ENCODE data around the gene FBXO24.
"Not testable (repeated sequence)": the region's sequence is repeated elsewhere in the genome, so short reads cannot be mapped to it uniquely, and the experiment has no call there.

Gene FBXO24, protein sequence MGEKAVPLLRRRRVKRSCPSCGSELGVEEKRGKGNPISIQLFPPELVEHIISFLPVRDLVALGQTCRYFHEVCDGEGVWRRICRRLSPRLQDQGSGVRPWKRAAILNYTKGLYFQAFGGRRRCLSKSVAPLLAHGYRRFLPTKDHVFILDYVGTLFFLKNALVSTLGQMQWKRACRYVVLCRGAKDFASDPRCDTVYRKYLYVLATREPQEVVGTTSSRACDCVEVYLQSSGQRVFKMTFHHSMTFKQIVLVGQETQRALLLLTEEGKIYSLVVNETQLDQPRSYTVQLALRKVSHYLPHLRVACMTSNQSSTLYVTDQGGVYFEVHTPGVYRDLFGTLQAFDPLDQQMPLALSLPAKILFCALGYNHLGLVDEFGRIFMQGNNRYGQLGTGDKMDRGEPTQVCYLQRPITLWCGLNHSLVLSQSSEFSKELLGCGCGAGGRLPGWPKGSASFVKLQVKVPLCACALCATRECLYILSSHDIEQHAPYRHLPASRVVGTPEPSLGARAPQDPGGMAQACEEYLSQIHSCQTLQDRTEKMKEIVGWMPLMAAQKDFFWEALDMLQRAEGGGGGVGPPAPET

GRCh38 chr7:100586266-100587025 lies at the start of gene FBXO24:
TSS of gene FBXO24 (plus strand) at chr7:100586328. CDS start at chr7:100586626, 298 bp downstream.
- DNase-seq = peak; percentile 100

- DNase-seq = not testable (repeated sequence)
Measured at GRCh38 chr7:100536695-100537094, 49.4 kb upstream of the FBXO24 start.

DNA sequence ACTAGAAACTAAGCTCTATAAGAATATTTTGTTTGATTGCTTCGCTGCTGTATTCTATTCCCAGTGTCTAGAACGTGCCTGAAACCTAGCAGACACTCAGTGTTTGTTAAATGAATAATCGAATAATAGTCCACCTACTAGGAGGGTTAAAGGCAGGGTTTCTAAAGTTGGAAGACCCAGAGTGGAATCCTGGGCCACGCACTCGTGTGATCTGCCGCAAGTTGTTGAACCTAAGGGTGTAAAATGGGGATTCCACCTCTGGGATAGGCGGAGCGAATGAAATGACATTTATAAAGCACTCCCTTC lies 47.8 kb upstream of the FBXO24 start:
- DNase-seq = no peak

DNA sequence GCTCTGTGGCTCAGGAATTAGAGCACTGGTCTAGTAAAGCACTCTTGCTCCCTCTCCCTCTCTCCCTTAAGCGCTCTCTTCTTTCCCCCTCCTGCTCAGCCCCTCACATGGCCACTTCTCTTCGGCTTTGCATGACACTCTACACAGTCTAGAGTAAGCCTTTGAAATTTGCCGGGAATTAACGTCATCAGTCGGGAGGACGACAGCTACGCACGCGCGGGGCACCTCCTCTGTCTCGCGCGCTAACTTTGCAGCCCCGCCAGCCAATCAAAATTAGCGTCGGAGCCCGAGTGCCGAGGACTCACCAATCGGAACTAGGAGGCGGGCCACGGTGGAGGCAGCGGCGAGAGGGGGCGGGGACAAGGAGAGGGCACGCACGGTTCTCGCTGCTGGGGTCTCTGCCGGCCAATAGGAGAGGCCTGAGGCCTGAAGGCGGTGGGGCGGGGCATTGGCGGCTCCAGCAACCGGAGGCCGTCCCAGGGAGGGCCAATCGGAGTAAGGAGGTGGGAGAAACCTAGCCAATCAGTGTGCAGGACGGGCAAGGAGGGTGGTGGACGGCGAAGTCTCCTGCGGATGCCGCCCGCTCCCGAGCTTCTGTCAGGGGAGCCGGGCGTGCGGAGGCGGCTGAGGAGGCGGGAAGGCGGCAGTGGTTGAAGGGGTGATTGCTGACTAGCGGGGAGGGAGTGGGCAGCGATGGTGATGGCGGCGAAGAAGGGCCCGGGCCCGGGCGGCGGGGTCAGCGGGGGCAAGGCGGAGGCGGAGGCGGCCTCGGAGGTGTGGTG lies 47.3 kb upstream of the FBXO24 start, which contains the start of gene AGFG2:
TSS of gene AGFG2 (plus strand) at position 550 of the 782 bp plus-strand sequence. CDS start at position 694, 144 bp downstream.
- peak; percentile 100 for DNase-seq

GRCh38 chr7:100539436-100540006 lies 46.6 kb upstream of the FBXO24 start:
- DNase-seq = no peak

- no peak for DNase-seq
Measured at GRCh38 chr7:100540073-100540723, 45.9 kb upstream of the FBXO24 start.

GRCh38 chr7:100541309-100541708 lies 44.8 kb upstream of the FBXO24 start:
- DNase-seq = not testable (repeated sequence)

DNA sequence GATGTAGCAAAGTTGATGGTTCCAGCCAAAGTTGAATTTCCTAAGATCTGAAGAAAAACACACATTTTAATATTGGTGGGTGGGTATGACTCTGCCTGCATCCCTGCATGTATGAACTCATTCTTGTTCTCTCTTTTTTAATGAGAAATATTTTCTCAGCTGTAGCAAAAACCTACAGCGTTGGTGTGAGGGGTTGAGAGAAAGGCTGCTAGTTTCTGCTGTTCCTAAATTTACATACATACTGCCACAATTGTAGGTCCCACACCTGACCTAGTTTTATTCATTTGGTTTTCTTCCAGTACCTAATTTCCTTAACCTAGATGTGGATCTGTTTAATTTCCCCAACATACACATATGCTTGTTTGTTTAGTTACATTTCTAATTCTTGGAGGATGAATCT lies 42.5 kb upstream of the FBXO24 start:
- DNase-seq = no peak

DNA sequence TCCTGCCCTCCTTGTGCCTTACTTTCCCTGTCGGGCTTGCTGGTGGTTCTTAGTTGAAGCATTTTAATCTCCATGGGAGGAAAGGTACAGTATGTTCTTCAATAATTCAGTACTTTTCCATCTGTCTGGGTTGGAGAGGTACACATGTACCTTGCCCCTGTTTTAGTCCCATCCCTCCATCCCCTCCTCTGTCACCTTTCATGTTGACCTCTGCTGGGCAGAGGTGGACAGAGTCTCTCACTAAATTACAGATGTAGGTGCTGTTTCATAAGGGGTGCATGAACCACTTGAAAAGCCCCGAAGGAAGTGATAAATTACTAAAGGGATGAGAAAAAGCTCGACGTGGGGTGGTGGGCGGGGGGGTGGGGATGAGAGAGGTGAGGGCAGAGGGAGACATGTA lies 41.7 kb upstream of the FBXO24 start:
- DNase-seq = no peak

DNA sequence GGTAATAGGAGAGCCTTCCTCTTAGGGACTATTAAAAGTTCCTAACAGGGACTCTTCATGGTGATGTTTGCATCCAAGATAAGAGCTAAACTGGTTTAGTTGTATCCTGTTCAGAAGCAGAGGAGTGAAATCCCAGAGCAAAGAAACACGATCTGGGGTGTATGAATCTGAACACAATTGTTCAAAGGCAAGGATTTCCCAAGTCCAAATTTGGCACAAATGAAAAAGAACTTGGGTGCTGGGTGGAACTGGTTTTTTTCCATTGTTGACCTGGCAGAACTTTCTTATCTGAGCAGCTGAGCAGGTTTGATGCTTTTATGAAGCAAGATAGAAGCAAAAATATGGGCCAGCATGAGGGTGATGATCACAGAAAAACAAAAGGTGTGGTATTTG lies 41.2 kb upstream of the FBXO24 start:
- no peak for DNase-seq

GRCh38 chr7:100545360-100546128 lies 40.6 kb upstream of the FBXO24 start:
- no peak for DNase-seq

- DNase-seq = no peak
Measured at GRCh38 chr7:100546129-100546925, 39.8 kb upstream of the FBXO24 start.

GRCh38 chr7:100546926-100547800 lies 39.0 kb upstream of the FBXO24 start:
- DNase-seq = peak; percentile 74

DNA sequence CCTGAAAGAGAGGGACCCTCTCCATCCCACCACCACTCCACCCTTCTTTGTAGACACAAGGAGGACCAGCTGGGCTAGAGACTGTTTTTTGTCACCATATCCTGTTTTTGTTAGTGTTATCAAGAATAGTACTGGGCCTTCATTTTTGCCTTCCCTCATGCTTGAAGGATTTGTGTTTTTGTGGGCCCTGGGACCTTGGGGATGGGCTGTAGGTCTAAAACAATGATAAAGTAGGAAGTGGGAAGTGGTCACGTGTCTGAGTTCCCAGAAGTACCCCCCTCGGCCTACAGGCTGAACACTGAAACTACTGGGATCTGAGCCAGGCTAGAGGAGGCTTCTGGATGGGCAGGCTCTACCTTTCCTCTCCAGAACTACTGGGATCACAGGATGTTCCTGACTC lies 38.3 kb upstream of the FBXO24 start:
- DNase-seq = no peak

DNA sequence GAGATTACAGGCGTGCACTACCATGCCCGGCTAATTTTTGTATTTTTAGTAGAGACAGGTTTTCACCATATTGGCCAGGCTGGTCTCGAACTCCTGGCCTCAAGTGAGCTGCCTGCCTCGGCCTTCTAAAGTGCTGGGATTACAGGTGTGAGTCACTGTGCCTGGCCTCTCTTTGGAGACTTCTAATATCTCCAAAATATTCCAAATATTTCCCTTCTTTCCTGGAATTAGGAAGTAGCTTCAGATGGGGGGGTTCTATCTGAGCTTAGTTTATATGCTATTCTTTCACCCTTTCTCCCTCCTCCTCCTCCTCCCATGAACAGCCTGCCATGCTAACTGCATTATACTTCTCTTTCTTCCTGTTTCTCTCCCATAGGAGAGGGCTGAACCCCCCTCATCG lies 37.7 kb upstream of the FBXO24 start:
- DNase-seq = not testable (repeated sequence)

- DNase-seq = no peak
Measured at GRCh38 chr7:100552532-100552931, 33.6 kb upstream of the FBXO24 start.

GRCh38 chr7:100553032-100553431 lies 33.1 kb upstream of the FBXO24 start:
- DNase-seq = no peak

DNA sequence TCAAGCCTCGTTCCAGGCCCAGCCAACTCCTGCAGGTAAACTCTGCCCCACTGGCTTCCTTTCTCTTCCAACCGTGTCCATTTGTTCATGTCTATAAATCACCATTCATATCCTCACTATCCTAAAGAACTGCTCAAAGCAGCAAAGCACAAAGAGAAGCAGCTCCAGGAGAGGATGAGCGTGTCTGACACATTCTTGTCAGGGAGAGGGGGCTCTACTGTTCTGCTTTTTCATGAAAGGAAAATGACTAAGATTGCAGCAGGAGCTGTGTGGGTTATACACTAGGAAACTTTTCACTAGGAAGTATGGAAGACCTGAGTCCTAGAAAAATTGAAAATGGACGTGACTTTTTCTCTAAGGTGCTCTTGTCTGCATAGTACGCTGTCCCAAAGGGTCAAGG lies 30.4 kb upstream of the FBXO24 start:
- DNase-seq = no peak

DNA sequence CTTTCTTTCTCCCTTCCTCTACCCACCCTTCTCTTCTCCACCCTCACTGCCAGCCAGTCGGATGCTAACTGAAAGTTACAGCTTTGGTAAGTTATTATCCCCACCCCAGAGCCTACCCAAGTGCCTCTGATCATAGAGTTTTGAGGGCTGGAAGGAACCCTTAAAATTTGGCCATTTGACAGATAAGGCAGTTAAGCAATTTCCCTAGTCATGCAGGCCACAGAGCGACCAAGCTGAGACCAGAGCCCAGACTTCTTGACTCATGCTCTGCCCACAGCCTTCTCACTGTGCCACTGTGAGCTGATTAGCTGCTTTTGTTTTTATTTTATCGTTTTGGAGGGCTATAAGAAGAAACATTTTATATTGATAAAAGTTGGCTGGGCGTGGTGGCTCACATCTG lies 29.6 kb upstream of the FBXO24 start:
- no peak for DNase-seq
